Measurements from ENCODE around the gene FGFRL1.

FGFRL1 gene

DNA sequence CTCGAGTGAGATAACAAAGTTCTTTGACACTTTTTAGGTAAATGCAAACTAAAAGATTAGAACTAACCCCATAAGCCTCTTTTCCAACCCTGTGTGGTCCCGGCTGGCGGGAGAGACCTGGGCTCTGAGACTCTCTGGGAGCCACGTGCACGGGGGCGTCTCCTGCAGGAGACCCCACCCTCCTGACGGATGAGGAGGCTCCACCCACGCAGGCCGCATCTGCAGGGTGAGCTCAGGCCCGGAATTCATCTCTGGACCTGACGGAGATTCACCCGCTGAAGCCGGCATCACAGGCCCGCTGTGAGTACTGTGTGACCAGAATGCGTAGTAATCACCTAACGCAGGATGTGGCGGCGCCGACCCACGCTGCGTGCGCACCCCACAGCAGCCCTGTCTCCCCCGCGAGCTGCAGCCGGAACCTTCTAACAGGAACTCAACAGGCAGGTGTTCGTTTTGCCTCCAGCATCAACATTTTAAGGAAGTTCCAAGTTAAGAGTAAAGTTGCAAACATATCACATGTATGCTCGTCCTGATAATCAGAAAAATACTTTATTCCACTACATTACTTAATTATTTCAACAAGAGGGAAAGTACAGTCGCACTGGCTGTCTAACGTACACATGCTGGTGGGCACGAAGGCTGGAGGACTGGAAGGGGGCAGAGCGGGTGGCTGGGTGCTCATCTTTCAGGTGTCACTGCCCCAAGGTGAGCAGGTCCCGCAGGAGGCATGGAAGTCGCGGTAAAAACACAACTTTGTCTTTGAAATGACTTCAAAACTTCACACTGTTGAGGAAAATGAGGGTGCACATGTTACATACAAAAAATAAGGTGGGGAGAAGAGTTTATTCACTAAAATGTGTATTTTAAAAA is 44.5 kb downstream of the FGFRL1 start:
- H3K79me2 ChIP-seq (ENCODE audit: insufficient read depth, low read length), result no peaks in the 10 kb centered on the region
- TF ChIP-seq EZH2 (IDR thresholded peaks at IDR 0.05; ENCODE audit: borderline replicate concordance, low read depth, low read length, severe bottlenecking), result no peak
- TF ChIP-seq, protein P1, sequence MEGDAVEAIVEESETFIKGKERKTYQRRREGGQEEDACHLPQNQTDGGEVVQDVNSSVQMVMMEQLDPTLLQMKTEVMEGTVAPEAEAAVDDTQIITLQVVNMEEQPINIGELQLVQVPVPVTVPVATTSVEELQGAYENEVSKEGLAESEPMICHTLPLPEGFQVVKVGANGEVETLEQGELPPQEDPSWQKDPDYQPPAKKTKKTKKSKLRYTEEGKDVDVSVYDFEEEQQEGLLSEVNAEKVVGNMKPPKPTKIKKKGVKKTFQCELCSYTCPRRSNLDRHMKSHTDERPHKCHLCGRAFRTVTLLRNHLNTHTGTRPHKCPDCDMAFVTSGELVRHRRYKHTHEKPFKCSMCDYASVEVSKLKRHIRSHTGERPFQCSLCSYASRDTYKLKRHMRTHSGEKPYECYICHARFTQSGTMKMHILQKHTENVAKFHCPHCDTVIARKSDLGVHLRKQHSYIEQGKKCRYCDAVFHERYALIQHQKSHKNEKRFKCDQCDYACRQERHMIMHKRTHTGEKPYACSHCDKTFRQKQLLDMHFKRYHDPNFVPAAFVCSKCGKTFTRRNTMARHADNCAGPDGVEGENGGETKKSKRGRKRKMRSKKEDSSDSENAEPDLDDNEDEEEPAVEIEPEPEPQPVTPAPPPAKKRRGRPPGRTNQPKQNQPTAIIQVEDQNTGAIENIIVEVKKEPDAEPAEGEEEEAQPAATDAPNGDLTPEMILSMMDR (IDR thresholded peaks at IDR 0.05; ENCODE audit: borderline replicate concordance, extremely low read depth, low read length, poor library complexity, severe bottlenecking), result no peak
- no peak overlapping the region for H3K27ac ChIP-seq (ENCODE audit: low read length)
- no peaks in the 10 kb centered on the region for H4K20me1 ChIP-seq (ENCODE audit: insufficient read depth, low read length)
- no peaks in the 10 kb centered on the region for H3K9me3 ChIP-seq (ENCODE audit: insufficient read depth, low read length, severe bottlenecking)
- ATAC-seq (ENCODE audit: insufficient read depth, low read depth) (peak; percentile 93), DNase-seq (peak; percentile 61)
- peak overlapping the region; percentile 57; the same call in 1 of the 2 replicates for H2AFZ ChIP-seq (ENCODE audit: low read depth, low read length)
- peaks cover 10% of the 10 kb centered on the region for H3K4me1 ChIP-seq (ENCODE audit: insufficient read depth, low read length)
- no peaks in the 10 kb centered on the region for H3K36me3 ChIP-seq (ENCODE audit: insufficient read depth, low read length)
- H3K4me3 ChIP-seq (ENCODE audit: low read depth in 1 of 2, low read length in 2 of 2), result peak overlapping the region in 1 of 2 experiments; percentile 41; a peak in 2 of 4 replicates
- H3K9ac ChIP-seq (ENCODE audit: low read depth, low read length), result peak overlapping the region; percentile 13; the same call in 1 of the 2 replicates
- peak overlapping the region; percentile 55; the same call in 1 of the 2 replicates for H3K4me2 ChIP-seq (ENCODE audit: insufficient read depth, low read length)
- H3K27me3 ChIP-seq (ENCODE audit: insufficient read depth, low read length, poor library complexity), result peaks cover 15% of the 10 kb centered on the region

DNA sequence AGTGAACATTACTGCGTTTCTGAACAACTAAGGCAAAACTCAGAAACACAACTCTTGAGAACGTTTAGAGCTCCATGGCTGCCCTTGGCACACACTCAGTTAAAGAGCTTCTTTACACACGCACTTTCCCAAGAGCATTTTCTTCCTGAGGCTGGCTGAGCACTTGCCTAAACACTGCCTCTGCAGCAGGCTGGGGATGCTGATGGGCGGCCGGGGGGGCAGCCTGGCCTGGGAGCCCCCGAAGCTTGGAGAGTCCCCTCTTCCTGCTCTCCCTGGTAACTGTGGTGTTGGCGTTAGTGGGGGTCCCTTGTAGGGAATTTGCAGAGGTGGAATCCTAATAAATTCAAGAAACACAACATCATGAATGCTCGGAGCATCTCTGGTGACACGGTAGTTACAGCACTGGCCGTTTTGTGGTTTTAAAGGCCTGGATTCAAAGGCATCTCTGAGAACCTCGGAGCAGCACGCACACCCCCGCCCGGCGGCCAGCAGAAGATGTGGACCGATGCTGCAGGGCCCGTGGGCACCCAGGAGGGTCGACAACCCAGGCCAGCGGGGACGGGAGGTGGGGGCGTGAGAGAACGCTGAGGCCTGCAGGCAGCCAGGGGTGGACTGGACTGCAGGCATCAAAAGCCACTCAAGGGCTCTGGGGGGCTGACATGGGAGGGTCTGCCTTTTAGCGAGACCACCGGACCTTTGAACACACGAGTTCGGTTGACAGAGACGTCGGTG is 45.4 kb downstream of the FGFRL1 start:
- H3K4me1 ChIP-seq (ENCODE audit: insufficient read depth, low read length), result peaks cover 10% of the 10 kb centered on the region
- peaks cover 15% of the 10 kb centered on the region for H3K27me3 ChIP-seq (ENCODE audit: insufficient read depth, low read length, poor library complexity)
- DNase-seq (no peak), ATAC-seq (ENCODE audit: insufficient read depth, low read depth) (no peak)
- no peak overlapping the region for H2AFZ ChIP-seq (ENCODE audit: low read depth, low read length)
- no peaks in the 10 kb centered on the region for H3K79me2 ChIP-seq (ENCODE audit: insufficient read depth, low read length)
- no peaks in the 10 kb centered on the region for H3K9me3 ChIP-seq (ENCODE audit: insufficient read depth, low read length, severe bottlenecking)
- H3K27ac ChIP-seq (ENCODE audit: low read length), result no peak overlapping the region
- TF ChIP-seq, protein P1 (IDR thresholded peaks at IDR 0.05; ENCODE audit: borderline replicate concordance, extremely low read depth, low read length, poor library complexity, severe bottlenecking), result no peak
- TF ChIP-seq EZH2 (IDR thresholded peaks at IDR 0.05; ENCODE audit: borderline replicate concordance, low read depth, low read length, severe bottlenecking), result no peak
- no peak overlapping the region for H3K9ac ChIP-seq (ENCODE audit: low read depth, low read length)
- no peaks in the 10 kb centered on the region for H3K36me3 ChIP-seq (ENCODE audit: insufficient read depth, low read length)
- H3K4me2 ChIP-seq (ENCODE audit: insufficient read depth, low read length), result no peak overlapping the region
- no peak overlapping the region for H3K4me3 ChIP-seq (ENCODE audit: low read depth in 1 of 2, low read length in 2 of 2)
- H4K20me1 ChIP-seq (ENCODE audit: insufficient read depth, low read length), result no peaks in the 10 kb centered on the region

DNA sequence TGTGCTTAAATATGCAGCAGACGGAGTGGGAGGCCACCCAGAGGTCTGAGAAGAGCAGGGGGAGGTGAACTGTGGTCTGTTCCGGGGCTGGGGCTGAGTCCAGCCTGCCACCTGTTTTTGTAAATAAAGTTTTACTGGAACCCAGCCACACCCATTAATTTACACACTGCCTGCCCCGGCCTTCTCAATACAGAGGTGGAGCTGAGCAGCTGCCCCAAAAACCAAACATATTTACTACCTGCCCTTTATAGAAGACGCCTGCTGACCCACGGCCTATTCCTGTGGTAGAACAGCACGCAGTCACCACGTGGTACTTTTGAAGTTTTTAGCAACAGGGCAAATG is 45.9 kb downstream of the FGFRL1 start:
- H3K27ac ChIP-seq (ENCODE audit: low read length), result no peak overlapping the region
- no peak overlapping the region for H3K4me3 ChIP-seq (ENCODE audit: low read depth in 1 of 2, low read length in 2 of 2)
- no peak for ATAC-seq (ENCODE audit: insufficient read depth, low read depth)
- H3K9me3 ChIP-seq (ENCODE audit: insufficient read depth, low read length, severe bottlenecking), result no peaks in the 10 kb centered on the region
- H3K36me3 ChIP-seq (ENCODE audit: insufficient read depth, low read length), result no peaks in the 10 kb centered on the region
- no peak for TF ChIP-seq EZH2 (IDR thresholded peaks at IDR 0.05; ENCODE audit: borderline replicate concordance, low read depth, low read length, severe bottlenecking)
- TF ChIP-seq, protein P1 (IDR thresholded peaks at IDR 0.05; ENCODE audit: borderline replicate concordance, extremely low read depth, low read length, poor library complexity, severe bottlenecking), result no peak
- H4K20me1 ChIP-seq (ENCODE audit: insufficient read depth, low read length), result no peaks in the 10 kb centered on the region
- H2AFZ ChIP-seq (ENCODE audit: low read depth, low read length), result no peak overlapping the region
- no peak overlapping the region for H3K9ac ChIP-seq (ENCODE audit: low read depth, low read length)
- peaks cover 15% of the 10 kb centered on the region for H3K27me3 ChIP-seq (ENCODE audit: insufficient read depth, low read length, poor library complexity)
- H3K4me2 ChIP-seq (ENCODE audit: insufficient read depth, low read length), result no peak overlapping the region
- H3K4me1 ChIP-seq (ENCODE audit: insufficient read depth, low read length), result peaks cover 10% of the 10 kb centered on the region
- H3K79me2 ChIP-seq (ENCODE audit: insufficient read depth, low read length), result no peaks in the 10 kb centered on the region
- no peak for DNase-seq

Data from DND-41 (cell line).